SK-N-SH (cell line): ENCODE data around the gene TRIOBP. TPM values are rescaled to one million over a fixed set of nuclear protein-coding genes. Genes with fewer than 3 reads are reported as not detected.

ENCODE experiments used
- CTCF ChIA-PET: fragments of 300-600, 350-600 bp; formaldehyde crosslinking; extraction: SDS; loops from one replicate; lab custom pipeline; 2021; lab: Yijun Ruan, JAX
- POLR2A ChIA-PET: fragments of 350-600 bp; sonication (Branson Sonifier 250); formaldehyde crosslinking; extraction: SDS; loops from one replicate; lab custom pipeline; 2020; ENCODE audit warnings: antibody characterized with exemption, inconsistent platforms; lab: Yijun Ruan, JAX
- DNase-seq: peaks from one replicate; pipeline ENCODE4 v3.0.0; 2012
- H2AFZ ChIP-seq: fragments of 200-600 bp; sonication (generic); 2 replicates; pipeline ENCODE4 v1.8.1; 2016; ENCODE audit warnings: antibody characterized with exemption, mild to moderate bottlenecking, low read depth
- H3F3A ChIP-seq: fragments of 200-600 bp; sonication (generic); replicated peaks from 2 replicates; pipeline ENCODE3; 2016; ENCODE audit warnings: antibody characterized with exemption, mild to moderate bottlenecking; ENCODE audit not compliant: insufficient read depth
- H3K27ac ChIP-seq, 2 experiments: fragments of 200-500 bp in 1 of 2; fragments of 200-600 bp in 1 of 2; sonication (Bioruptor generic) in 1 of 2; sonication (generic), shearing (Covaris generic) in 1 of 2; 2 replicates each; pipeline versions ENCODE4 v1.5.1 to v1.6.1; 2014 to 2016; ENCODE audit warnings: low read depth in 2 of 2, inconsistent platforms in 1 of 2, low read length in 1 of 2, mild to moderate bottlenecking in 1 of 2, mixed read lengths in 1 of 2
- H3K27me3 ChIP-seq: fragments of 200-600 bp; sonication (generic), shearing (Covaris generic); 2 replicates; pipeline ENCODE4 v1.6.1; 2016; ENCODE audit warnings: mixed run types; ENCODE audit not compliant: insufficient read depth
- H3K36me3 ChIP-seq, 2 experiments: fragments of 200-500 bp in 1 of 2; fragments of 200-600 bp in 1 of 2; sonication (Bioruptor generic) in 1 of 2; sonication (generic) in 1 of 2; replicated peaks in 1 of 2; 2 replicates each; pipeline versions ENCODE3 to v1.5.1; 2014 to 2016; ENCODE audit warnings: low read length in 1 of 2, mild to moderate bottlenecking in 1 of 2; ENCODE audit not compliant: insufficient read depth in 2 of 2, control insufficient read depth in 1 of 2
- H3K4me1 ChIP-seq, 2 experiments: fragments of 200-500 bp in 1 of 2; fragments of 200-600 bp in 1 of 2; sonication (Bioruptor generic) in 1 of 2; sonication (generic), shearing (Covaris generic) in 1 of 2; 2 replicates each; pipeline versions ENCODE4 v1.5.1 to v1.6.1; 2014 to 2016; ENCODE audit warnings: low read depth in 1 of 2, low read length in 1 of 2, mixed run types in 1 of 2; ENCODE audit not compliant: insufficient read depth in 2 of 2, control insufficient read depth in 1 of 2
- H3K4me2 ChIP-seq: fragments of 200-600 bp; sonication (generic), shearing (Covaris generic); 2 replicates; pipeline ENCODE4 v1.6.1; 2017; ENCODE audit warnings: mixed run types
- H3K4me3 ChIP-seq, 2 experiments: fragments of 200-500 bp in 1 of 2; fragments of 200-600 bp in 1 of 2; sonication (Bioruptor generic) in 1 of 2; sonication (generic), shearing (Covaris generic) in 1 of 2; 2 replicates each; pipeline versions ENCODE4 v1.5.1 to v1.8.1; 2014 to 2016; ENCODE audit warnings: low read depth in 2 of 2, inconsistent platforms in 1 of 2, low read length in 1 of 2, mild to moderate bottlenecking in 1 of 2, mixed read lengths in 1 of 2, moderate library complexity in 1 of 2
- H3K79me2 ChIP-seq: fragments of 200-600 bp; sonication (generic); 2 replicates; pipeline ENCODE4 v1.8.1; 2017; ENCODE audit warnings: mild to moderate bottlenecking; ENCODE audit not compliant: insufficient read depth
- H3K9ac ChIP-seq: fragments of 200-600 bp; sonication (generic); 2 replicates; pipeline ENCODE4 v1.6.1; 2017; ENCODE audit warnings: mixed run types
- H3K9me2 ChIP-seq: fragments of 200-600 bp; sonication (generic); 2 replicates; pipeline ENCODE4 v1.6.1; 2017; ENCODE audit warnings: mixed run types
- H3K9me3 ChIP-seq: fragments of 200-600 bp; sonication (generic); 2 replicates; pipeline ENCODE4 v1.6.1; 2017; ENCODE audit warnings: mixed run types, mild to moderate bottlenecking, moderate library complexity
- H4K20me1 ChIP-seq: fragments of 200-600 bp; sonication (generic); 2 replicates; pipeline ENCODE4 v1.6.1; 2017; ENCODE audit warnings: mild to moderate bottlenecking, mixed run types; ENCODE audit not compliant: insufficient read depth
- FOSL2 ChIP-seq: IDR thresholded peaks from 2 replicates; pipeline ENCODE4 v1.4.0; 2012; ENCODE audit warnings: low read depth, mild to moderate bottlenecking, moderate library complexity, borderline replicate concordance
- FOXM1 ChIP-seq: IDR thresholded peaks from 2 replicates; pipeline ENCODE4 v1.4.0; 2012; ENCODE audit warnings: low read depth, mild to moderate bottlenecking
- GABPA ChIP-seq: IDR thresholded peaks from 2 replicates; pipeline ENCODE4 v1.4.0; 2012; ENCODE audit warnings: low read depth, mild to moderate bottlenecking
- IRF3 ChIP-seq: fragments of 150-350 bp; IDR thresholded peaks from 2 replicates; pipeline ENCODE4 v1.6.1; 2016; ENCODE audit warnings: mild to moderate bottlenecking, low read depth, low read length
- JUND ChIP-seq: IDR thresholded peaks from 2 replicates; pipeline ENCODE4 v1.4.0; 2012
- NFIC ChIP-seq: IDR thresholded peaks from 2 replicates; pipeline ENCODE4 v1.4.0; 2012; ENCODE audit warnings: borderline replicate concordance
- REST ChIP-seq: IDR thresholded peaks from 2 replicates; pipeline ENCODE4 v1.6.1; 2012; ENCODE audit warnings: mild to moderate bottlenecking, low read depth, low read length, moderate library complexity
- USF1 ChIP-seq: IDR thresholded peaks from 2 replicates; pipeline ENCODE4 v1.4.0; 2012; ENCODE audit warnings: low read depth, borderline replicate concordance
- ZBTB33 ChIP-seq: IDR thresholded peaks from 2 replicates; pipeline ENCODE4 v1.4.0; 2012; ENCODE audit warnings: low read depth, borderline replicate concordance
- WGBS: methylation state at CpG from one replicate; pipeline ENCODE4 v1.1.6; 2017; ENCODE audit warnings: low lambda C conversion rate; 5-methylcytosine and 5-hydroxymethylcytosine counted together
- polyA plus RNA-seq, 3 experiments: library from polyadenylated mRNA; depleted of rRNA; stranded (reverse); fragments of >200 nt; gene quantifications; 2 replicates each; pipeline ENCODE4 v1.2.3, GENCODE V29; 2012

TRIOBP gene
- polyA plus RNA-seq, 1 of the 3 experiments (the other 2 are of a cell fraction): 43.6 TPM

GRCh38 chr22:37762389-37762836 is 65.6 kb downstream of the TRIOBP start (continued):
- TF ChIP-seq ZBTB33: no peak
- TF ChIP-seq FOXM1: no peak
- TF ChIP-seq, all 33 proteins: peak for 0

- POLR2A ChIA-PET: interaction anchor here (1.3 kb wide), 1 partner anchor 11 kb away, joined by 4 read pairs; no protein-coding TSS in a partner anchor
- Histone ChIP-seq H3K9me3 (no peaks in the 10 kb centered on the region), H3K36me3 (peaks cover 8 to 42% of the 10 kb centered on the region in 2 experiments), H3K9ac (no peak overlapping the region), H3K4me1 (no peaks in the 10 kb centered on the region), H2AFZ (no peak overlapping the region), H3K4me3 (no peak overlapping the region), H3K27me3 (no peaks in the 10 kb centered on the region), H3K9me2 (no peaks in the 10 kb centered on the region)
- TF ChIP-seq JUND (no peak), NFIC (no peak), REST (no peak), IRF3 (no peak), USF1 (no peak), GABPA (no peak), FOSL2 (no peak)
- TF ChIP-seq, all 33 proteins: peak for 0
- H3F3A ChIP-seq: peaks cover 7% of the 10 kb centered on the region
- no peak overlapping the region; a peak in 1 of 4 replicates for H3K27ac ChIP-seq
- DNase-seq: no peak
- H3K4me2 ChIP-seq: no peak overlapping the region
- H3K79me2 ChIP-seq: no peaks in the 10 kb centered on the region
- H4K20me1 ChIP-seq: 0 out of 2 replicates have a peak, but pooled peaks cover 4% of the 10 kb centered on the region
- CTCF ChIA-PET: interaction anchor here (1.3 to 2.1 kb wide), 3 partner anchors 11 to 139 kb away, joined by 3 to 5 read pairs (median 4); no protein-coding TSS in a partner anchor
- WGBS: 100% methylated on average over 2 of the region's 9 CpGs
Measured at GRCh38 chr22:37763012-37763411, 66.2 kb downstream of the TRIOBP start.
